GM21825 (cell line): Measurements from ENCODE around the gene MYDGF.
"Not testable (repeated sequence)": the region's sequence is repeated elsewhere in the genome, so short reads cannot be mapped to it uniquely, and the experiment has no call there.

Source experiments
- ATAC-seq: cut with Tn5 transposase; IDR thresholded peaks from one replicate; pipeline ENCODE4 v1.9.1; 2021; ENCODE audit warnings: mild to moderate bottlenecking, moderate library complexity; ENCODE audit not compliant: unreplicated experiment

Gene MYDGF

GRCh38 chr19:4700693-4700970, 30.5 kb upstream of the MYDGF start:
- ATAC-seq, result no peak

- no peak for ATAC-seq
Measured at GRCh38 chr19:4699826-4700692, 29.9 kb upstream of the MYDGF start.

GRCh38 chr19:4697304-4697703, 27.2 kb upstream of the MYDGF start:
- no peak for ATAC-seq

DNA sequence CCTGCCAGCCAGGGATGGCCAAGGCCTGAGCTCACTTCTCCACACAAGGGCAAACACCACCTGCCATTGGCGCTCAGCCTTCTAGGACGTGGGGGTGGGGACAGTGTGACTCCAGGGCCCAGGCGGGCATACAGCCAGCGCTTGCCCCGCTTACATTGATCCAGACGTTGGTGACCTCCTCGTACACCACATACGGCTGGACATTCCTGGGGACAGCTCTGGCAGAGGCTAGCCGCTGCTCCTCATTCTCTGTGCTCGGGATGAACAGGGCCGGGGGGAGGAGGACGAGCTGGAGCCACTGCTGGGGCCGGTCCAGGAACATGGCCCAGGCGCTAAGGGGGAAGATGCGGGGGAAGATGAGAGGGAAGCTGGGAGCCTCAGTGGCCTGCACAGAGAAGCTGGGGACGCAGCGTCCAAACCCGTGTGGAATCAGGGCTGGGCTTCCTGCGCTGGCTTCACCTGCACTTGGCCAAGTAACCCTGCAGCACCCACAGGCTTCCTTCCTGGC, 25.1 kb upstream of the MYDGF start:
- no peak for ATAC-seq

GRCh38 chr19:4694211-4694987, 24.3 kb upstream of the MYDGF start:
- ATAC-seq, result no peak

GRCh38 chr19:4693471-4694121, 23.5 kb upstream of the MYDGF start:
- no peak for ATAC-seq

GRCh38 chr19:4693078-4693350, 22.9 kb upstream of the MYDGF start:
- ATAC-seq, result no peak

DNA sequence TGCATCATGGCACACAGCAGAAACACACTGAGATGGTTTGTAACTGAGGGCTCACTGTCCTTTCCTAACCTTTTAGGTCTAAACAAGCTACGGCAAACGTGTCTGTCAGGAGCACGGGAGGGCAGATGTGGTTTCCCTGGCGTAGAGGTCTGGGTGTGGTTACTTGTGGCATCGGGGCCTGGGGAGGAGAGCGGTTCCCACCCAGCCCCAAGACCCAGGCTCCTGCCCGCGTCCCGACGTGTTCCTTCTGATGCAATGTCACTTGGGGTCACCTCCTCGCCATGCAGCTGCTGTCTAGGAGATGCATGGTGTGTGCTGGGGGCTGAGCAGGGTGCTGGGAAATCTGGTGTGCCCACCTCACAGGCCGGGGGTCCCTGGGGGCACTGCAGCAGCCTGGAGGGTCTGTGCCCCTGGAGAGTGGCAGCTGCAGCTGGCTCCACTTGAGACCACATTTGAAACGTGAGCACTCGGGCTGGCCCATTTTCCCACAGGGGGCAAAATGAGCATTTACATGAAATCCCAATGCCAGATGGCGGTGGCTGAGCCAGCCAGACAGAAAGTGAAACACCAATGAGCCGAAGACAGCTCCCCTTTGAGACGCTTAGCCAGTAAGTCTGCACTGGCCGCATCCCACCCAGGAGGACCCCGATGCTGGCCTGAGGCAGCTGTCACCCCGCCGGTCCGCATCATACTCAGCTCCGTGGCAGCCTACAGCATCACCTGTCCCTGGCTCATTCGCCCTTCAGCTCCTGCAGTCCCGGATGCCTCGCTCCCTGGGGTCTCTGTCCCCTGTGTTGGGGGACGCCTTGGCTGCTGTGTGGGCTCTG, 22.3 kb upstream of the MYDGF start:
- ATAC-seq, result no peak

- ATAC-seq, result no peak
Measured at GRCh38 chr19:4691373-4691772, 21.2 kb upstream of the MYDGF start.

DNA sequence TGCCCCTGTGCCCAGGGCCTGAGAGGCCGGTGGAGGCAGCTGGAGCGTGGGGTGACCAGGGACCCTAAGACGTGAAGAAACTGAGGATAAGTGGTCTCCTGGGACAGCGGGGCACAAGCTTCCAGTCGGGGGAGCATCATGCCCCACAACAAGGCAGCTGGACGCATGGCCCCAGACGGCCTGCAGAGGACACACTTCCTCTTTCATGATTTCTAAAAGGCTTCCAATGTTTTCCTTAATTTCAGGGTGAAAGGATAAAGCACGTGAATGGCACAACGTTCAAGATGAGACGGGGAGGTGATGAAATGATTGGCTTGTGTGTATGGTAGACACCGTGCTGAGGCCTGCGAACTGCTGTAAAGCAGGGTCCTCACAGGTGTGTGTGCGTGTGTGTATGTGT, 20.2 kb upstream of the MYDGF start:
- ATAC-seq, result no peak

DNA sequence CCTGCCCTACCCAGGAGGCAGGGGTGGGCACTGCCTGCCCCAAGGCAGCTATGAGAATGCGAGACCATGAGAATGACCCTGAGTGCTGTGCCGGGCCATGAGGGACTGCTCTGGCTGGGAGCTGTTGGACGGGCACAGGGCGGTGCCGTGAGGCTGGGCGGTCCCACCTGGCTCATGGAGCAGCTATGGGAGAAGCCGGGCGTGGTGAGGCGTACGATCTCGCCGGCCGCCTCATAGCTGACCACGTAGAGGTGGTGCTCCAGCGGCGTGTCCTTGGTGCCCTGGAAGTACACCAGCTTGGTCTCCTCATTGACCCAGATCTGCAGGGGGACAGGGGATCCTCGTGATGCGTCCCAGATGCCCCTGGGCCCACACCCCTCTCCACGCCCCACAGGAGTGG, 19.3 kb upstream of the MYDGF start:
- ATAC-seq, result no peak

- ATAC-seq, result no peak
Measured at GRCh38 chr19:4688587-4688986, 18.4 kb upstream of the MYDGF start.

DNA sequence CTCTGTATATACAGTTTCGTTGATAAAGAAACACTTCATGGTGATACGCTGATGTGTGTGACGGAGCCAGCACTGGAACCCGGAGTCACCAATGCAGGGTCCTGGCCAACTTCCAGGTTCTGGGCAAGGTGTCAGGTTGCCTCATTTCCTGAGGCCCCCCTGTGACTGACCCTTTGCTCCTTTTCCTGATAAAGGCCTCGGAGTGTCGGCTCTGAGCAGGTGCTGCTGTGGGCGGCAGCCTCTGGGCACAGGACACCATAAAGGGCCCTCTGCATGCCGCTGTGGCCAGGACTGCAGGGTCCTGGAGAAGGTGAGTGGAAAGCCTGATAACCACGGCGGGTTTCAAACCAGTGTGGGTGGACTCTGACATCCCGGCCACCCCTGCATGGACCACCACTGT, 17.3 kb upstream of the MYDGF start:
- ATAC-seq, result no peak

DNA sequence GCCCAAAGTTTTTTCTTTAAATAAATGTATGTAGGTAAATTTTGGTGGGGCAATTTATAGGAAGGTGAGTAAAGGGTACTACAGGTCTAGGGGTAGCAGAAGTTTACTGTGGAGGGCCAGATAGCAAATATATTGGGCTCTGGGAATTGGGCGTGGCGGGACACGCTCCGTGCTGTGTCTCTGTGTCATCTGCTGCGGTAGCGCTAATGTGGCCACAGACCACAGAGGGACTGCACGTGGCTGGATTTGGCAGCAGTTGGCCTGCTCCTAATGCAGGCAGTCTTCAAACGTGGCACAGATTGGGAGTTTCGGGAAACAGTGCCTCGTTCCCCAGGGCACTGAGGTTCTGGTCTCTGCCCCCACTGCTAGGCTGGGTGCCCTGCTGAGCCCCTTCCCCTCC, 16.6 kb upstream of the MYDGF start:
- ATAC-seq, result no peak

- no peak for ATAC-seq
Measured at GRCh38 chr19:4684312-4685095, 14.4 kb upstream of the MYDGF start.

DNA sequence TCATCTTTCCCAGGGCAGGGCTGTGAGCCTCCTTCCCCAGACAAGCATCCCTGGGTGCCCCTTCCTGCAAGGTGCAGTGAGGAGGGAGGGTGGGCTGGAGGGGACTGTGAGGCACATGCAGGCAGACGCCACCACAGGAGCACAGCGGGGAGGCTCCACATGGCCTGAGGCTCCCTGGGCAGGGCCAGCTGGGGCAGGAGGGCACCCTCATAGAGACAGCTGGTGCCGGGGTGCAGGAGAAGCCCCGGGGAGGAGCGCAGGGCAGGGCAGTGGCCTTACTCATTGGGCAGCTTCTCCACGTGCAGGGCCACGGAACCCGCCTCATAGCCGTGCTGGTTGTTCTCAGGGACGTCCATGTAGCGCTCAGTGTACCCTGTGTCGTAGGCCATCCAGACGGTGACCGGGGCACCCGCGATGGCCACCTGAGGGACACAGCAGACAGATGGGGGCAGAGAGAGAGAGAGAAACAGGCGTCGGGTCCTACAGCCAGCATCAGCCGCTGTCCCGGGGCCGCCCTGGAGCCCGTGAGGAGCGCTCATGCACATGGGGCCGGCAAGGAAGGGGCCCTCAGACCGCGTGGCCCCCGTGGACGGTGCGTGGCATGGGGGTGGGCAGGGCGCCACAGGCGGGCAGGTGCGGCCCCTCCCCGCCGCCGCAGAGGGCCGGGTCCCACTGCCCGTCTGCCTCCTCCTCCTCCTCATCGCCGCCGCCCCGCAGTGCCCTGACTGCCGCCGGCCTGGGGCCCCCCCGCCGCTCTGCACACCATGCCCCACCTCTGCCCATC, 12.5 kb upstream of the MYDGF start:
- no peak for ATAC-seq

- ATAC-seq, result not testable (repeated sequence)
Measured at GRCh38 chr19:4680021-4680420, 9.9 kb upstream of the MYDGF start.

DNA sequence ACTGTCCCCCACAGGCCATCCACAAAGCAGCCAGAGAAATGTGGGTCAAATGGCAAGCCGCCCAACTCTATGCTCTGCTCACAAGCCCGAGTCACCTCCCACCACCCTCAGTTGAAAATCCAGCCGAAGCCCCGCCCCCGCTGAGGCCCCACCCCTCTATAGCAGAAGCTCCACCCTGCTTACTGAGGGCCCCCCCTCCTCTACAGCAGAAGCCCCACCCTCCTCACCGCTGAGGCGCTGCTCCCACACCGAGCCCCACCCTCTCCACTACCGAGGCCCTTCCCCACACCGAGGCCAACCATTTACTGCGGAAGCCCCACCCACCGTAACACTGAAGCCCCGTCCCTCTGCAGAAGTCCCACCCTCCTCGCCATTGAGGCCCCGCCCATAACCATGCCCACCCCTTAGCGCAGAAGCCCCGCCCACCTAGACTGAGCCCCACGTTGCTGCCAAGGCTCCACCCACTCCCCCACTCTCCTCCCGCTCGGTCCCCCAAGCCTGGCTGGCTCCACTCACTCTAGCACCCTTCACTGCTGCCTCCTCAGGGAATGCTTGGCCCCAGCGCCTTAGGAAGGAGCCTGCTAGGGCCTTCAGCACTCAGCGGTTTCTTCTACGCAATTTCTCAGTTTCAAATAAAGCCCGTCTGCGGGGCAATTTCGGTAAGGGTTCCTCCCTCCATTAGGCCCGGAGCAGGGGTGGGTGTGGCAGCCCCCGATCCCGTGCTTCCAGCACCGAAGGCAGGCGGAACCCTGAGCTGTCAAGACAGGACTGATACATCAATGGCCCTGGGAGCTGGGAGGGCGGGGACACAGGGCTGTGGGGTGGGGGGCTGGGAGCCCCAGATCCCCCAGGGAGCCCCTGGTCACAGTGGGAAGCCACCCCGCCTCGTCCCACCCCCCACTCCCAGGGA, 9.0 kb upstream of the MYDGF start:
- no peak for ATAC-seq
